Thoracic aorta (tissue), 2 donors: ENCODE measurements around the gene RGS7. TPM values are rescaled to one million over a fixed set of nuclear protein-coding genes. Genes with fewer than 3 reads are reported as not detected.
"Not testable (repeated sequence)": the region's sequence is repeated elsewhere in the genome, so short reads cannot be mapped to it uniquely, and the experiment has no call there.

ENCODE experiments used
- ATAC-seq: fragments of 150-250 bp; one replicate; pipeline ENCODE4 v1.8.0; 2017; ENCODE audit warnings: low read depth; ENCODE audit not compliant: insufficient number of reproducible peaks, low FRiP score
- DNase-seq: peaks from one replicate; pipeline ENCODE4 v3.0.0-alpha.2; 2020; ENCODE audit warnings: low spot score
- H3K27ac ChIP-seq, 2 donors: fragments of 200-600 bp; sonication (generic); 1 replicate in 1 of 2; 2 replicates in 1 of 2; pipeline ENCODE4 v1.5.1; 2016; ENCODE audit warnings: mild to moderate bottlenecking in 2 of 2, moderate library complexity in 2 of 2
- H3K27me3 ChIP-seq: fragments of 200-600 bp; sonication (generic); replicated peaks from 2 replicates; pipeline ENCODE4 v1.6.0; 2016; ENCODE audit warnings: mild to moderate bottlenecking; ENCODE audit not compliant: insufficient read depth
- H3K36me3 ChIP-seq: fragments of 200-600 bp; sonication (generic); one replicate; pipeline ENCODE4 v1.5.1; 2016
- H3K4me1 ChIP-seq, 2 donors: fragments of 200-600 bp; sonication (generic); 1 replicate in 1 of 2; 2 replicates in 1 of 2; pipeline versions ENCODE4 v1.5.1 to v1.6.0; 2016; ENCODE audit warnings: low read depth in 2 of 2, mild to moderate bottlenecking in 1 of 2; ENCODE audit not compliant: control insufficient read depth in 1 of 2
- H3K4me3 ChIP-seq: fragments of 200-600 bp; sonication (generic); 2 replicates; pipeline ENCODE4 v1.5.1; 2016; ENCODE audit warnings: mild to moderate bottlenecking
- H3K9me3 ChIP-seq: fragments of 200-600 bp; sonication (generic); 2 replicates; pipeline ENCODE4 v1.5.1; 2016
- CTCF ChIP-seq: fragments of 200-600 bp; sonication (generic); IDR thresholded peaks from one replicate; pipeline ENCODE4 v1.5.1; 2019; ENCODE audit warnings: antibody characterized with exemption
- total RNA-seq, 2 donors: library from RNA; depleted of rRNA; stranded (reverse); fragments of >200 nt; gene quantifications; one replicate each; pipeline versions ENCODE4 v1.1.0 to v1.2.3, GENCODE V29; 2016

Gene RGS7
- total RNA-seq, 2 donors from 2014 or later = not detected

DNA sequence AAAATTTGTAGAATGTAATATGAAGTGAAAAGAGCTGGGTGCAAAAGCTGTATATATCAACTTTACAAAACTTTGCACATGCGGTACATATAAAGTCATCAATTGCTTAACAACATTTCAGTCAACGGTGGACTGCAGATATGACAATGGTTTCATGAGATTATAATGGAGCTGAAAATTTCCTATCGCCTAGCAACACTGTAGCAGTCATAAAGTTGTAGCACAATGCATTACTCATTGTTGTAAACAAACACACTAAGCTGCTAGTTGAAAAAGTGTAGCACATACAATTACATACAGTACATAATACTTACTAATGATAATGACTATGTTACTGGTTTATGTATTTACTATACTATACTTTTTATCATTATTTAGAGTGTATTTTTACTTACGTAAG, 64.0 kb downstream of the RGS7 start:
- DNase-seq (no peak), ATAC-seq (no peak)
- TF ChIP-seq CTCF = no peak
- no peaks in the 10 kb centered on the region for H3K4me1 ChIP-seq
- H3K27ac ChIP-seq = no peak overlapping the region
- H3K4me3 ChIP-seq = no peak overlapping the region
- no peaks in the 10 kb centered on the region for H3K9me3 ChIP-seq
- no peaks in the 10 kb centered on the region for H3K36me3 ChIP-seq
- H3K27me3 ChIP-seq = no peaks in the 10 kb centered on the region

DNA sequence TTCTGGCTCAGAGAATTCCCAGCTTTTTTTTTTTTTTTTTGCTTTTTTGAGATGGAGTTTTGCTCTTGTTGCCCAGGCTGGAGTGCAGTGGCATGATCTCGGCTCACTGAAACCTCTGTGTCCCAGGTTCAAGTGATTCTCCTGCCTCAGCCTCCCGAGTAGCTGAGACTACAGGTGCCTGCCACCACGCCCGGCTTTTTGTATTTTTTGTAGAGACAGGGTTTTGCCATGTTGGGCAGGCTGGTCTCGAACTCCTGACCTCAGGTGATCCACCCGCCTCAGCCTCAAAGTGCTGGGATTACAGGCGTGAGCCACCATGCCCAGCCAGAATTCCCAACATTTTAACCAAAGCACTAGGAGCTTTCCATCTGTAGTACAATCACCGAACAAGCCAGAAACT, 65.5 kb downstream of the RGS7 start:
- not testable (repeated sequence) for ATAC-seq, H3K27ac ChIP-seq, H3K36me3 ChIP-seq, H3K4me3 ChIP-seq, H3K9me3 ChIP-seq, H3K4me1 ChIP-seq, H3K27me3 ChIP-seq, DNase-seq

DNA sequence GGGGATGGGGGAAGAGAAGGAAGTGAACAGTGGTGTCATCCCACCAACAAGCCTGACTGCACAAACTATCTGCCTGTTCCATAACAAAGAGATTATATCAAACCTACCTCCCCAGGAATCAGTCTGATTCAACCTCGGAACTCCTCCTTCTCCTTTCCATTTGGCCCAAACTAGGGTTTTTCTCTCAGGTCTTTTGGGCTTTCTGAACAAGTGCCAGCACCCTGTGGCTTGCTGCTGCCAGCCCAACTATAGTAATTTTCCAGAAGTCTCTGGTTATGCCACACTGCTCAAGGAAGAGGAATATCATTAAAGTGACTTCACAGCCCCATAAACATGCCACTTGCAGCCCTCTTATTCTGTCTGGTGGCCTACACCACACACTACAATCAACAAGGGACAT, 70.5 kb downstream of the RGS7 start:
- no peak for DNase-seq
- H3K27me3 ChIP-seq = no peaks in the 10 kb centered on the region
- H3K27ac ChIP-seq = no peak overlapping the region
- ATAC-seq = no peak
- H3K4me1 ChIP-seq = no peaks in the 10 kb centered on the region
- H3K36me3 ChIP-seq = no peaks in the 10 kb centered on the region
- TF ChIP-seq CTCF = no peak
- peaks cover 5% of the 10 kb centered on the region for H3K9me3 ChIP-seq
- H3K4me3 ChIP-seq = no peak overlapping the region

DNA sequence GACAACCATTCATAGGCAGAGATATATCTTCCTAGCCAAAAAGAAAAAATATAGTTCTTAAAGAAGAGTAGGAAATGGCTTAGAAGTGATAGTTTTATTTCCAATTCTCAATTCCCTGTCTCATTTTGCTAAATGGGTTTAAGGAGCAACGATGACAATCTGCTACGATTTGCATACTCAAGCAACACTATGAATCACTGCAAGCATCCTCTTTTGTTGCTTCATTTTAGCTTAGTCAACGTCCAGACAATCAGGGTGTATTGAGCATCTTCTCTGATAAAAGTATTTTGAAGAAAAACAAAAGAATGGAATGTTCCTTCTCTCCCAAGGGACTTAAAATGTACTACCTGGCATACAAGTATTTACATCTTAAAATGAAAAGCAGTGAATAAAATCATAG, 80.6 kb downstream of the RGS7 start:
- ATAC-seq = no peak
- Histone ChIP-seq H3K9me3 (no peaks in the 10 kb centered on the region), H3K36me3 (no peaks in the 10 kb centered on the region), H3K27ac (no peak overlapping the region), H3K4me3 (no peak overlapping the region), H3K27me3 (no peaks in the 10 kb centered on the region), H3K4me1 (no peaks in the 10 kb centered on the region)
- TF ChIP-seq CTCF = no peak
- no peak for DNase-seq

DNA sequence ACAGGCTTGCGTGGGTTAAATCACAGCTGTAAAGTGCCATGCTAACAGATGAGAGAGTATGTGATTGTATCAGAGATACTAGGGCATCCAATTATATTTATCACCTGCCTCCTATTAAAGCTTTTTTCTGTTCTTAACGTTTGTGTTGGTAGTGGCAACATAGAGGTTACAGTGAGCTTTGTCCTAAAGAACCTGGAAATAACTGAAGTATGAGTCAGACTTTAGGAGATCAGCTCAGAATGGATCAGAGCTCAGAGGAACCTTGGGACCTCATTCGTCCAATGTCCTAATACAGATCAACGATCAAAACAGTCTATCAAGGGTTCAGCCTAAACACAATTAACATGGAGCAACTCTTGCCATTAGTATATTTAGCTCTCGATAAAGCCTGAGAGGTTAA, 81.0 kb downstream of the RGS7 start:
- Histone ChIP-seq H3K27me3 (no peaks in the 10 kb centered on the region), H3K27ac (no peak overlapping the region), H3K4me1 (no peaks in the 10 kb centered on the region), H3K36me3 (no peaks in the 10 kb centered on the region), H3K4me3 (no peak overlapping the region), H3K9me3 (no peaks in the 10 kb centered on the region)
- no peak for ATAC-seq
- no peak for TF ChIP-seq CTCF
- no peak for DNase-seq

DNA sequence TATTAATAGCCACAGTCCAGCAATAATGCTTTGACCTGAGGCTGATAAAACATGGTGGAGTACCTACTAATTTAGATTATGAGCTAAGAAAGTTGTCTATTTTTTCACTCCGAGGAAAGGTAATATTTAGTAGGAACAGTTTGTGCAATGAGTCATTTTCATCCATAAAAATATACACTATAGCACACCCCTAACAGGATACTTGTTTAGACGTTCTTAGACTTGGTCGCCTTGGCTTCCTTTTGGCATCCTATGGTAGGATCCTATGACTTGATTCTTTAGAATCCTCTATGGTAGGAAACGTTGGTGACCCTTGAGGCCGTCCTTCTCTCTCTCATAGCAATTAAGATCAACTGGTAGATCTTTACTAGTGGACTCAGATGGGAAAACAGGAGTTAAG, 81.8 kb downstream of the RGS7 start:
- no peak for DNase-seq
- Histone ChIP-seq H3K27me3 (no peaks in the 10 kb centered on the region), H3K4me3 (no peak overlapping the region), H3K9me3 (no peaks in the 10 kb centered on the region), H3K4me1 (no peaks in the 10 kb centered on the region), H3K27ac (no peak overlapping the region), H3K36me3 (no peaks in the 10 kb centered on the region)
- ATAC-seq = no peak
- no peak for TF ChIP-seq CTCF
